IMR-90 (cell line): Measurements from ENCODE around the gene NFIX. TPM values are rescaled to one million over a fixed set of nuclear protein-coding genes. Genes with fewer than 3 reads are reported as not detected.

Experiments
- ATAC-seq: fragments of 200-7000 bp; cut with Tn5 transposase; 2 replicates; pipeline ENCODE4 v1.9.1; 2020; ENCODE audit warnings: low read depth, mild to moderate bottlenecking, moderate library complexity
- BruUV-seq: library from RNA; stranded (reverse); fragments of 400-500 nt; replicated peaks from 2 replicates; lab custom pipeline; 2021; lab: Mats Ljungman, UMichigan
- CTCF ChIA-PET: fragments of 300-600 bp; formaldehyde crosslinking; extraction: SDS; loops from one replicate; lab custom pipeline; 2021; ENCODE audit warnings: antibody characterized with exemption; lab: Yijun Ruan, JAX
- POLR2A ChIA-PET: fragments of 300-600 bp; sonication (Branson Sonifier 250); formaldehyde crosslinking; loops from one replicate; lab custom pipeline; 2022; ENCODE audit warnings: antibody characterized with exemption; ENCODE audit not compliant: unreplicated experiment; lab: Charles Lee
- DNase-seq: peaks from one replicate; pipeline ENCODE4 v3.0.0; 2013
- H2AFZ ChIP-seq: replicated peaks from 2 replicates; pipeline ENCODE3; 2013; ENCODE audit warnings: low read length, mild to moderate bottlenecking; ENCODE audit not compliant: poor library complexity
- H2AK5ac ChIP-seq: 2 replicates; pipeline ENCODE4 v1.6.1; 2013; ENCODE audit warnings: low read depth, low read length, inconsistent platforms
- H2AK9ac ChIP-seq: replicated peaks from 2 replicates; pipeline ENCODE3; 2013; ENCODE audit warnings: mild to moderate bottlenecking, low read depth, low read length, moderate library complexity; ENCODE audit not compliant: poor library complexity
- H2BK120ac ChIP-seq: 2 replicates; pipeline ENCODE4 v1.6.1; 2013; ENCODE audit warnings: low read depth, low read length, inconsistent platforms
- H2BK15ac ChIP-seq: 3 replicates; pipeline ENCODE4 v1.6.1; 2013; ENCODE audit warnings: low read depth, low read length, inconsistent platforms
- H2BK20ac ChIP-seq: 2 replicates; pipeline ENCODE4 v1.6.1; 2013; ENCODE audit warnings: low read depth, mild to moderate bottlenecking, inconsistent platforms, low read length, moderate library complexity
- H2BK5ac ChIP-seq: 2 replicates; pipeline ENCODE4 v1.6.1; 2013; ENCODE audit warnings: mild to moderate bottlenecking, low read depth, low read length, inconsistent platforms; ENCODE audit not compliant: poor library complexity, severe bottlenecking
- H3K14ac ChIP-seq: replicated peaks from 2 replicates; pipeline ENCODE4 v1.6.1; 2013; ENCODE audit warnings: low read depth, low read length, inconsistent platforms
- H3K18ac ChIP-seq: 2 replicates; pipeline ENCODE4 v1.6.1; 2013; ENCODE audit warnings: low read depth, low read length, control low read depth
- H3K23ac ChIP-seq: 2 replicates; pipeline ENCODE4 v1.6.1; 2013; ENCODE audit warnings: low read depth, low read length, inconsistent platforms
- H3K27ac ChIP-seq: 2 replicates; pipeline ENCODE4 v1.5.1; 2013; ENCODE audit warnings: mild to moderate bottlenecking, control low read depth, low read length; ENCODE audit not compliant: insufficient read depth
- H3K27me3 ChIP-seq: 2 replicates; pipeline ENCODE4 v1.6.1; 2013; ENCODE audit warnings: low read length; ENCODE audit not compliant: control insufficient read depth, insufficient read depth
- H3K36me3 ChIP-seq: 2 replicates; pipeline ENCODE4 v1.6.1; 2013; ENCODE audit warnings: low read length, mixed read lengths; ENCODE audit not compliant: control insufficient read depth, insufficient read depth
- H3K4ac ChIP-seq: 2 replicates; pipeline ENCODE4 v1.6.1; 2013; ENCODE audit warnings: low read depth, low read length, inconsistent platforms
- H3K4me1 ChIP-seq: 2 replicates; pipeline ENCODE4 v1.6.1; 2013; ENCODE audit warnings: low read length, mixed read lengths; ENCODE audit not compliant: control insufficient read depth, insufficient read depth
- H3K4me2 ChIP-seq: 2 replicates; pipeline ENCODE4 v1.6.1; 2013; ENCODE audit warnings: low read depth, mild to moderate bottlenecking, control low read depth, low read length, moderate library complexity
- H3K4me3 ChIP-seq: 2 replicates; pipeline ENCODE4 v1.5.1; 2013; ENCODE audit warnings: low read depth, mild to moderate bottlenecking, control low read depth, low read length, moderate library complexity; ENCODE audit not compliant: insufficient read depth
- H3K56ac ChIP-seq: 2 replicates; pipeline ENCODE4 v1.6.1; 2013; ENCODE audit warnings: low read length, inconsistent platforms; ENCODE audit not compliant: insufficient read depth; ENCODE audit errors: extremely low read depth
- H3K79me1 ChIP-seq, 2 experiments: 2 replicates each; pipeline ENCODE4 v1.6.1; 2013; ENCODE audit warnings: low read length in 2 of 2, inconsistent platforms in 1 of 2, low read depth in 1 of 2
- H3K9ac ChIP-seq: 2 replicates; pipeline ENCODE4 v1.6.1; 2013; ENCODE audit warnings: low read depth, low read length, control low read depth
- H3K9me1 ChIP-seq: 2 replicates; pipeline ENCODE4 v1.6.1; 2013; ENCODE audit warnings: low read length, inconsistent platforms; ENCODE audit not compliant: insufficient read depth
- H3K9me3 ChIP-seq: 2 replicates; pipeline ENCODE4 v1.6.1; 2013; ENCODE audit warnings: low read length; ENCODE audit not compliant: control insufficient read depth, insufficient read depth
- H4K20me1 ChIP-seq: 2 replicates; pipeline ENCODE4 v1.6.1; 2013; ENCODE audit warnings: low read length, inconsistent platforms; ENCODE audit not compliant: insufficient read depth
- H4K5ac ChIP-seq: 2 replicates; pipeline ENCODE4 v1.6.1; 2013; ENCODE audit warnings: mild to moderate bottlenecking, low read depth, low read length, control low read depth
- H4K8ac ChIP-seq, 2 experiments: 2 replicates each; pipeline ENCODE4 v1.6.1; 2013; ENCODE audit warnings: low read depth in 2 of 2, low read length in 2 of 2, control low read depth in 1 of 2, inconsistent platforms in 1 of 2
- H4K91ac ChIP-seq: 2 replicates; pipeline ENCODE4 v1.6.1; 2013; ENCODE audit warnings: low read depth, low read length, inconsistent platforms; ENCODE audit not compliant: insufficient read depth
- BHLHE40 ChIP-seq: fragments of 150-350 bp; IDR thresholded peaks from 2 replicates; pipeline ENCODE4 v1.6.1; 2016; ENCODE audit warnings: mild to moderate bottlenecking, low read depth, low read length
- CTCF ChIP-seq: conservative IDR thresholded peaks from 2 replicates; pipeline ENCODE4 v1.5.1; 2012; ENCODE audit warnings: mild to moderate bottlenecking, low read depth, low read length, improper control_type of control experiment
- MAZ ChIP-seq: IDR thresholded peaks from 2 replicates; pipeline ENCODE4 v1.6.1; 2012; ENCODE audit warnings: low read depth, mild to moderate bottlenecking, low read length, improper control_type of control experiment, moderate library complexity, borderline replicate concordance
- MXI1 ChIP-seq: IDR thresholded peaks from 2 replicates; pipeline ENCODE4 v1.6.1; 2012; ENCODE audit warnings: low read depth, mild to moderate bottlenecking, low read length, moderate library complexity, borderline replicate concordance
- POLR2A ChIP-seq: IDR thresholded peaks from 2 replicates; pipeline ENCODE4 v1.6.1; 2012; ENCODE audit warnings: mild to moderate bottlenecking, low read depth, low read length
- RAD21 ChIP-seq: IDR thresholded peaks from 2 replicates; pipeline ENCODE4 v1.6.1; 2012; ENCODE audit warnings: low read length, improper control_type of control experiment
- RFX5 ChIP-seq: IDR thresholded peaks from 2 replicates; pipeline ENCODE4 v1.8.0; 2012; ENCODE audit warnings: low read depth, mild to moderate bottlenecking, low read length, moderate library complexity
- SMC3 ChIP-seq: fragments of 150-350 bp; IDR thresholded peaks from 2 replicates; pipeline ENCODE4 v1.6.1; 2016; ENCODE audit warnings: low read depth, mild to moderate bottlenecking, antibody characterized with exemption, low read length, moderate library complexity
- USF2 ChIP-seq: fragments of 150-350 bp; IDR thresholded peaks from 2 replicates; pipeline ENCODE4 v1.6.1; 2017; ENCODE audit warnings: mild to moderate bottlenecking, antibody characterized with exemption, low read length, low read depth
- WGBS, 2 experiments: methylation state at CpG; one replicate each; pipeline versions ENCODE4 v1.1.5 to v1.1.7; 2013; ENCODE audit warnings: missing lambda C conversion rate in 2 of 2; ENCODE audit not compliant: insufficient read length in 1 of 2; ENCODE audit errors: extremely low coverage in 2 of 2; 5-methylcytosine and 5-hydroxymethylcytosine counted together
- dilution Hi-C: fragments of 300-500 bp; cut with HindIII; formaldehyde crosslinking; loops from one replicate; pipeline ENCODE4 v1.14.3; 2018; ENCODE audit warnings: low sequenced_read_pairs; ENCODE audit not compliant: unreplicated experiment
- in situ Hi-C: fragments of 300-500 bp; cut with MboI; formaldehyde crosslinking; loops from 3 replicates; pipeline ENCODE4 v1.14.3; 2019; ENCODE audit warnings: low sequenced_read_pairs, inconsistent platforms, mixed read lengths
- intact Hi-C: fragments of 100-400 bp; cut with micrococcal nuclease; formaldehyde crosslinking; loops from 2 replicates; pipeline ENCODE4 v1.10.0; 2022
- polyA plus RNA-seq, 3 experiments: library from polyadenylated mRNA; depleted of rRNA; stranded (reverse); fragments of >200 nt; gene quantifications; 2 replicates each; pipeline ENCODE4 v1.2.3, GENCODE V29; 2012; ENCODE audit warnings: low replicate concordance in 1 of 3
- total RNA-seq: library from RNA; depleted of rRNA; stranded (reverse); fragments of >200 nt; gene quantifications from 2 replicates; pipeline ENCODE4 v1.2.3, GENCODE V29; 2012

NFIX gene
- total and polyA plus RNA-seq, 2 of the 4 experiments (the other 2 are of a cell fraction): 10.2 to 47.7 TPM

GRCh38 chr19:13104360-13104847, 109.1 kb downstream of the NFIX start:
- H2AFZ ChIP-seq: peak overlapping the region; percentile 70
- intact Hi-C loops: no loop called here
- TF ChIP-seq POLR2A (no peak), RAD21 (0 out of 2 replicates have a peak, but pooled peaks have one; percentile 28), USF2 (no peak), CTCF (peak; percentile 43), RFX5 (no peak), BHLHE40 (no peak), MAZ (peak; percentile 65), MXI1 (no peak), SMC3 (peak; percentile 39)
- H3K79me1 ChIP-seq: peaks cover 0 to 17% of the 10 kb centered on the region in 2 experiments; a peak in 1 of 4 replicates
- no peak overlapping the region for H3K14ac ChIP-seq
- no peak overlapping the region for H3K18ac ChIP-seq
- DNase-seq: no peak
- H3K4me2 ChIP-seq: no peak overlapping the region
- H3K27ac ChIP-seq: no peak overlapping the region
- H3K9me3 ChIP-seq: no peaks in the 10 kb centered on the region
- no peak overlapping the region for H2AK5ac ChIP-seq
- 96% methylated on average over 8 of the region's 33 CpGs; no CpG with 5 or more reads in 1 of the 2 experiments for WGBS, 2 experiments
- H2BK5ac ChIP-seq: no peak overlapping the region
- H3K9ac ChIP-seq: no peak overlapping the region
- no peaks in the 10 kb centered on the region for H3K27me3 ChIP-seq
- H4K5ac ChIP-seq: no peak overlapping the region
- in situ Hi-C loops: no loop called here
- CTCF ChIA-PET: interaction anchor here (0.9 kb wide), 1 partner anchor 10 kb away, joined by 3 read pairs; no protein-coding TSS in a partner anchor
- no peak overlapping the region for H2BK20ac ChIP-seq
- H3K4ac ChIP-seq: no peak overlapping the region
- H4K8ac ChIP-seq: no peak overlapping the region
- POLR2A ChIA-PET: no interaction called here
- H4K91ac ChIP-seq: no peak overlapping the region
- H3K23ac ChIP-seq: no peak overlapping the region
- no TSS peak for BruUV-seq
- H2BK120ac ChIP-seq: no peak overlapping the region
- no peak overlapping the region for H3K56ac ChIP-seq
- H3K36me3 ChIP-seq: peaks cover 20% of the 10 kb centered on the region
- dilution Hi-C loops: no loop called here
- ATAC-seq: peak; percentile 31
- H3K4me3 ChIP-seq: no peak overlapping the region
- H3K9me1 ChIP-seq: 0 out of 2 replicates have a peak, but pooled peaks cover 4% of the 10 kb centered on the region
- H2AK9ac ChIP-seq: no peak overlapping the region
- no peaks in the 10 kb centered on the region; the same call in 1 of the 2 replicates for H4K20me1 ChIP-seq
- H3K4me1 ChIP-seq: peaks cover 10% of the 10 kb centered on the region
- H2BK15ac ChIP-seq: no peak overlapping the region
